Sigmoid colon (tissue), 4 donors: ENCODE data around the gene SCML2.

Experiments used
- EP300 ChIP-seq, 4 donors: sonication (generic); formaldehyde crosslinking; IDR thresholded peaks; one replicate each; pipeline ENCODE4 v1.6.1; 2017; ENCODE audit warnings: antibody characterized with exemption in 4 of 4
- POLR2A ChIP-seq, 2 donors: fragments of 450-650 bp; IDR thresholded peaks; one replicate each; pipeline ENCODE4 v1.6.1; 2016; ENCODE audit warnings: antibody characterized with exemption in 2 of 2, mild to moderate bottlenecking in 2 of 2, moderate library complexity in 2 of 2
- POLR2AphosphoS5 ChIP-seq, 4 donors: sonication (generic); formaldehyde crosslinking; IDR thresholded peaks; one replicate each; pipeline ENCODE4 v1.6.1; 2017; ENCODE audit warnings: antibody characterized with exemption in 4 of 4
- TF ChIP-seq, protein P1 (sequence below), 4 experiments: fragments of 450-650 bp in 3 of 4; fragments of 200-600 bp in 1 of 4; IDR thresholded peaks; one replicate each; pipeline ENCODE4 v1.5.1; 2016 to 2019; ENCODE audit warnings: antibody characterized with exemption in 4 of 4, mild to moderate bottlenecking in 3 of 4, moderate library complexity in 2 of 4

GRCh38 chrX:18291006-18291545, 63.4 kb downstream of the SCML2 start:
- TF ChIP-seq, protein P1, sequence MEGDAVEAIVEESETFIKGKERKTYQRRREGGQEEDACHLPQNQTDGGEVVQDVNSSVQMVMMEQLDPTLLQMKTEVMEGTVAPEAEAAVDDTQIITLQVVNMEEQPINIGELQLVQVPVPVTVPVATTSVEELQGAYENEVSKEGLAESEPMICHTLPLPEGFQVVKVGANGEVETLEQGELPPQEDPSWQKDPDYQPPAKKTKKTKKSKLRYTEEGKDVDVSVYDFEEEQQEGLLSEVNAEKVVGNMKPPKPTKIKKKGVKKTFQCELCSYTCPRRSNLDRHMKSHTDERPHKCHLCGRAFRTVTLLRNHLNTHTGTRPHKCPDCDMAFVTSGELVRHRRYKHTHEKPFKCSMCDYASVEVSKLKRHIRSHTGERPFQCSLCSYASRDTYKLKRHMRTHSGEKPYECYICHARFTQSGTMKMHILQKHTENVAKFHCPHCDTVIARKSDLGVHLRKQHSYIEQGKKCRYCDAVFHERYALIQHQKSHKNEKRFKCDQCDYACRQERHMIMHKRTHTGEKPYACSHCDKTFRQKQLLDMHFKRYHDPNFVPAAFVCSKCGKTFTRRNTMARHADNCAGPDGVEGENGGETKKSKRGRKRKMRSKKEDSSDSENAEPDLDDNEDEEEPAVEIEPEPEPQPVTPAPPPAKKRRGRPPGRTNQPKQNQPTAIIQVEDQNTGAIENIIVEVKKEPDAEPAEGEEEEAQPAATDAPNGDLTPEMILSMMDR (IDR thresholded peaks at IDR 0.05), result no peak
- no peak for TF ChIP-seq EP300 (IDR thresholded peaks at IDR 0.05)
- no peak for TF ChIP-seq POLR2A (IDR thresholded peaks at IDR 0.05)
- TF ChIP-seq POLR2AphosphoS5 (IDR thresholded peaks at IDR 0.05), result no peak
